NCI-H1092 treated with DMSO at 0.1 percent for 48 hours (cell line): ENCODE data around the gene DUSP22.

ENCODE experiments used
- DNase-seq: peaks from one replicate; lab custom pipeline; 2025; lab: John Stamatoyannopoulos, UW

The DUSP22 gene

DNA sequence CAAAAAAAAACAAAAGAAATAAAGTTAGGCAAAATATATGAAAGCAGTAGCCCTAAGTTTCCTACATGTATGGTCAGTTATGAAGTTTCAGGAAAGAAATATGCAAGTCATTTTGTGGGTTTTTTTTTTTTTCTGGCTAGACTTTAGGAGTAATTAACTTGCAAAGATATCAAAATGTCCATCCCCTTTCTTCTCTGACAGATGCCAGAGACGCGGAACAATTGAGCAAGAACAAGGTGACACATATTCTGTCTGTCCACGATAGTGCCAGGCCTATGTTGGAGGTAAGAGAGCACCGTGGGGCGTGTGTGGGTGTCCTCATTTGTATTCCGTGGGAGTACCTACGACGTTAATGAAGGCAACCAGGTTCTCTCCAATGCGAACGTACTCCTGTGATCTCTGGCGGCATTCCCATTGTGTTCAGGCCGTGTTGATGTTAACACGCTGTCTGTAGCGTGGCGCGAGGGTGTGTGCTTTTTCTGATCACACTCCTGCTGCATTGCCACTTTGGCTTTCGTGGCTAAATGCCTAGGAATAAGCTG is 19.5 kb downstream of the DUSP22 start:
- DNase-seq = no peak

DNA sequence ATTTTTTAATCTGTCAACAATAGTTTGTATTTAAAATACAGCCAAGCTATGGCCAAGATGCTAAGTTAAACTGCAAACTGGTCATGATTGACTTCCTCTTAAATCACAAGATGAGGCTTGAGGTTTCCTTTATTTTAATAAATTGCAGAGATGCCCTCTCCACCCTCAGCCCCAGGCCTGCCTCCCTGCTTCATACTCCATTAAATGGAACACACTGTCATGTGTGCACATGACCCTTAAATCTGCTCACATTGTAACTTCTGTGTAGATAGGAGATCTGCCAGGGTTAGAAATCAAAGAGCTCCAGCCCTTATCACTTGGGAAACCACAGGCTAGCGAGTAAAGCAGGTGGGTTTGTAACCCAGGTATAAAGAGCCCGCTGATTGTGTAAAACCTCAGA is 20.8 kb downstream of the DUSP22 start:
- DNase-seq = no peak

DNA sequence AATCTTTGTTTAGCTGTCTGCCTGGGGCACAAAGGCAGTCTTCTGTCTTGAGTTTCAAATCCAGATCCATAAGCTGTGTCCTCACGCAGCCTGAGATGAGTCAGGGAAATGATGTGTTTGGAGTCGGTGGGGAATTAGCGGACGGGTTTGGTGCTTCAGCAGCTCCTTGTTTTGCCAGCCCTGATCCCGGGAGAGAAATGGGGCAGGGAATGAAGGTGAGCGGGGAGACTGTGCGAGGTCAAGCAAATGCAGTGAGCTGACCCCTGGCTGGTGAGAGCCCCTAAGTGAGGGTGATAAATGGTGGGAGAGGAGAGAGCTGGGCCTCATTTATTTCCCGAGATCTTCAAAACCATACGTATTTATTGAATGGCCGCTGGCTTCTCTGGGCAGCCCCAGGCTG is 21.6 kb downstream of the DUSP22 start:
- DNase-seq = no peak

DNA sequence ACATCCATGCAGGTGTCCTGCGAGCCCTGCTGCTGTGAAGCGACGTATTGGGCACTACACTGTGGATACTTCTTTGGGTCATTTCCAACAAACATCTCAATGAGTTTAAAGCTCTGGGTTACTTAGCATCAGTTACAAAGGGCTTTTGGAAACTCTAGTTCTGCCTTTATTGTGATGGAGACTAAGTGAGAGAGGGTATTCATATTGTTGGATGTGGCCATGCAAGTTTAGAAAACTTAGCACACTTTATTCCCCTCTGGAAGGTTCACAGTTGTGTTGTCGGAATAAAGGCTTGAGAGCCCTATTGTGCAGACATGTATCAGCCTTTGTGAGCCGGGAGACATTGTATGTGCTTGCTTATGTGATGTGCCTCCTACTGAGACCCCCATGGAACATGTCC is 22.1 kb downstream of the DUSP22 start:
- DNase-seq = no peak

DNA sequence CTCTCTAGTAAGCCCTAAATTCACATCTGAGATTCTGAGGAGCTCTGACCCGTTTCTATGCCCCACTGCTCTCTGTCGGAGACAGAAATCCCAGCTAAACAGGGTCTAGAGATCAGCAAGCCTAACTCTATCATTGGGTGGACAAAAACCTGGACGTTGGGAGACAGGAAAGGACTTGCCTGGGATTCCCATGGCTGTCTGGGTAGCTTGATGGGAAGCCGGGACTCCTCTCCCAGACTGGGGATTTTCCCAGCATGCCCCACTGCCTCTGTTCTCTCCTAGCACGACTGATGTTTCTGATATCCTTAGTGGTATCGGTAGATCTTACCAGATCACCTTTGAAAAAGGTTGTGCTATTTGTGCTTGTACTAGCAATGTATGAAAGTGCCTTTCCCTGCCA is 22.9 kb downstream of the DUSP22 start:
- no peak for DNase-seq

DNA sequence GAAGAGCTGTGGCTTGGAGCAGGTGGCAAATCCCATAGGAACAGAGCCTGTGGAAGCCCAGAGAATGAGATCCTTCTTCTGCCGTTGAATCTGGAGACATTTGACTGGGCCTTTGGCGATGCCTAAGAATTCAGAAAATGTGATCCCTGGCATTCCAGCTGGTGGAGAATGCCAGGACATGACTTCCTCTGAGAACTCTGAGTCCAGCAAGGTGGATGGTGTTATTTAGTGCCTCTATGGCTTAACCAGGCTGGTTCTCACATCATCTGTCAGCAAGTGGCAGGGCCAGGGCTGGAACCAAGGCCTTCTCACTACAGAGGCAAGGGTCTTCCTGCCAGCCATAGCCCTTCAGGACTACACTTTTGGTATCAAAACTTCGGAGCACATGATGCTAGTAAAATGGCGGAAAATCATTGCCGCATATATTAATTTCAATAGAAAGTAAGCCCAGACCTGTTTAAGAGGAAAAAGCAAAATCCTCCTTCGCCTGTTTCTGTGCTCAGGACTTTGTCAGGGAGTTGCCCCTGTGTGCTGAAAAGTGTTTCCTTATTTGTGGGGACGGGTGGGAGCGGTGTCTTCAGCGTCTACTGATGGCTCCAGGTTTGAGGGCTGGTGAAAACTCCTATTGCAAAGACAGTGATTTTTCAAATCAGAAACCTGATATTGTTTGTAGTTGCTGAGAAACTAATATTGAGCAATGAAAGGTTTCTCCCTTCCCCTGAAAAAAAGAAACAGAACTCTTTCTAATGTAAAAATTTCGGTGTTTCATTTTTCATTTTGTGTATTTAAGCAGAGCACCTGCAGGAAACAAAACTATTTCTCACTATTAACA is 23.9 kb downstream of the DUSP22 start:
- no peak for DNase-seq

DNA sequence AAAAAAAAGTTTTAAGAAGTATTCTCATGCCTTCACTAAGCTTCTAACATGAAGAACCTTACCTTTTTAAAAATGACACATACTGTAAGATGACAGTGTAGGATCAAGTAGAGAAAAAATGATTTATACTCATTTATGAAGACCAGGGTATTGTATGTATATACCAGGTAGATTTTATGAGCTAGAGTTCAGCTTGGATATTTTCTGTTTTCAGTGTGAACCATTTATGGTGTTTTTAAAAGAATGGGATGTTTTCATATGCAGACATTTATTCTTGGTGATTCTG is 24.4 kb downstream of the DUSP22 start:
- DNase-seq = no peak

DNA sequence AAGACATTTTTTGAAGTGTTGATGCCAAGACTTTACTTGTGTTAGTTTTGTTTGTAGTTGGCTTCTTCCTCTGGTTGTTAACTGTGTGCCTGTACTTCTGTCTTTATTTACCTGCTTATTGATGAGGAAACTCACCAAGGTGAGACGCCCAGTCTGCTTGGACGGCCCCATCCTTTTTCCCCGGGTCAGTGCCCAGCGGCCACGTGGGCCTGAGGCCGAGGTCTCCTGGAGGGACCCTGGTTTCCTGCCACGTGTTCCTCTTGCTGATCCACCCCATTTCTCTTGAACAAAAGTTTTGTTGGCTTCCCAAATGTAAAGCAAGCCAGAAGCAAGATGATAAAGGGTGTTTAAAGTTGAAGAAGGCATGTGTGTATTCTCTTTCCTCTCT is 24.8 kb downstream of the DUSP22 start:
- no peak for DNase-seq

DNA sequence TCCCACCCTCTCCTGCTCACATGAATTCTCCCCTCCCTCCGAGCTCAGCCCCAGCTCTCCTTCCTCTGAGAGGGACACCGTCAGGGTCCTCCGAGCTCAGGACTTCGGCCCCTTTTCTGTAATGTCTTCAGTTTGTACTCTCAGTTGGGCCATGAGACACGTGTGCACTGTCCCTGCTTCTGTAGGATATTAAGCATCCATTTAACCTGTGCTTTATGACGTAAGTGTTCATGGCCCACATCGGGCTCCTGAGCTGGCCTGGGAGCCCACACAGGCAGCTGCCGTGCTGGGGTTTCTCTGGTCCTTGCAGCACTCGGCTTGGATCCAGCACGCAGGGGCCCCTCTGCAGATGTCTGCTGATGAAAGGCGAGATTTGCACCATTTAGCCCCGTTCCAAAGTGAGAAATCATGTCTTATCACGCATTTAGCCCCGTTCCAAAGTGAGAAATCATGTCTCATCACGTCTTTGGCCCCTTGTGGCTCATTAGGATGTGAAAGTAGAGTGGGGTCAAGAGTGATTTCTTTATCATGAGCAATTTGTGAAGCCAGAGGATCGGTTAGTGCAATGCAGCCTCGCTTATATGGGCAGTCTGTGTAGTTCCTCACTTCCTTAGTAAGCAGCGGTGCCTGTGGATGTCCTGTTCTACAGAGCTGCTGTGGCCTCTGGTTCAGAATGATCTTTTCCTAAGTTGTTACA is 25.3 kb downstream of the DUSP22 start:
- DNase-seq = no peak

DNA sequence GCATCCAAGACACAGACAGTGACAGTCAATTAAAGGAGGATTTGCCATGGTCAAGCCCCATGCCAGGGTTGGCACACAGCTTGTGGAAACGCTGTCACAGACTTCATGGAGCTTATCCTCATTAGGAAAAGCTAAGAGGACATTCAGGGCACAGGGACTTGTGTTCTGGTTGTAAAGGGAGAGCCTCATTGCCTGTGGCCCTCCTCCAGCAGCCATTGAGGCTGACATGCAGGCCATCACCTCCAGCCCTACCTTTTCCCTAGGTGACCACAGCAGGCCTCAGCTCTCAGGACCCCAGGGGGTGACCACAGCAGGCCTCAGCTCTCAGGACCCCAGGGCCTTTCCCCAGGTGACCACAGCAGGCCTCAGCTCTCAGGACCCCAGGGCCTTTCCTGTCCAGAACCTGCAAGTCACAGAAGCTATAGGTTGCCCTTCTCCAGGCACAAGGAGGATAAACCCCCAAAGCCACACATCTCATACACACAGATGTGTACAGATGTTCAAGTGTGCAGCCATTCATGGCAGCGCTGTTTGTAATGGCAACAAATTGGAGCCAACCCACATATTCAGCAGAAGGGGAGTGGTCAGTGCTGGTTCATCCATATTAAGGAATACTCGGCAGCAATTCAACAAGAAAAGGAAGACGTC is 26.1 kb downstream of the DUSP22 start:
- DNase-seq = no peak

DNA sequence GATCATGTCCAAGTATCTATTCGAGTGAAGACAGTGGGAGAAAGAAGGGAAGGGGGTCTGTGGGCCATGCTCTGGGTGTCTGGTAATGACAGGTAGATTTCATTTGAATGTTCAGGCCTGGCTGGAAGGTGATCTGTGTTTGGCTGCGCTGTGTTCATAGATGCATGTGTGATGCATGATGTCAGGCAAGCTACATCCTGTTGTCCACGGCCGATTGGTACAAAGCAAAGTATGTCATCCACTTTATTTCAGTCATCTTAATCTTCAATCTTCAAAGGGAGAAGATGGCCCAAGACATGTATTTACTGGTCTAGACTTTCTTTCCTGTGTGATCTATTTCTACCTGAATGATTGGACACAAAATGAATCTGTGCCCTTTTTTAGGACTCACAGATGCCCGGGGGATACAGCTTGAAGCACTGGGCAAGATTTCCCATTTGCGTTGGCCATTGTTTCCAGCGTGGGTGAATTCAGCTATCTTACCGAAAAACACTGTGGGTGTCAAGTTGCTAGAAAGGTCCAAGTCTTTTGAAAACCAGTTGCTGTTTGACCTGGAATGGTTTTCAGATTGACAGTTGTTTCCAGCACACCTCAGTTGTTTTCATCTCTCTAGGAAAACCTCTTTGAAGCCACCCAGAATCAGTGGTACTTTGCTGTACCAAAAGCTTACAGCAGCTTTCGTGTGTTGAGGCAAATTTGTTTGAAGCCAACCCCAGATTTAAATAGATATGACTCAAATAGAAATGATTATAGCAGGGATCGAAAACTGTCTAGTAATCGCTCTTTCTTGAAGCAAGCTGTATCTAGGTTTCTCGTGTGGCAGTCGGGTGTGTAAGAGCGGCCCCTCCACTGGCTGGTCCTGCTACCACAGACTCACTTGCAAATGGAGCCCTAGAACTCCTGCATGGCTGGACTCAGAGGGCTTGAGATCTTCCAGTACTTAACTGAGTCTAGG is 27.2 kb downstream of the DUSP22 start:
- DNase-seq = no peak

DNA sequence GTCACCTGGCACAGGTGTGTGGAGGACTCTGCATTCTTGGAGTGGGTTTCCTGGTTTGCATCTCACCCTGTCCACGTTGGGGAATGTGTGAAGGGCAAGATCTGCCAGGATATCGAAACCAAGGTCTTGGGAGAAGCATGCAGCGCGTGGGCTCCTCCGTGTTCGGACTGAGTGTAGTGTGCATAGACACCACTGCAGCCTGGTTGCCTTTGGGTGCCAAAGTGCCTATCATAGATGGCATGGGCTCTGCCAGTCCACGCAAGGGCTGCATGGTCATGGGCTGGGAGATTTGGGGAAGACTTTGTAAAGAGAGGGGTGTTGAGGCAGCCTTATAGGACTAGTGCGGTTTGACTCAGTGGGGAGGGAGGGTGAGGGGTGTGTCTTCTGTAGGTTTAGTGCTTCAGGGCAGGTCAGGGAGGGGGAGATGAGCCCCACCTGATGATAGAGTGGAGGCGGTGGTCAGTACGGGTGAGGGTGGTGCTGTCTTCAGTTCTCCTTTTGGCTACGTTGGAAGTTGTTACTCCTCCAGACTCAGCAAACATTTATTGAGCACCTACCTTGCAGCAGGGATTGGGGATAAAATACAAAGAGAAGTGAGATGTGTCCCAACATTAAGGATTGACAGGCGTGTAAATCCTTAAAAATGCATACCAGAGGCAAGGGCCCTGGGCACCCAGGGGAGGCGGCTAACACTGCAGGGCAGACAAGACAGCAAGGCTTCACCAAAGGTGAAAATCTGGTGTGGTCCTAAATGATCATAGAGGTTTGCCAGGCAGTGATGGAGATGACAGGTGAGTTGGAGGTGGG is 28.3 kb downstream of the DUSP22 start:
- no peak for DNase-seq

DNA sequence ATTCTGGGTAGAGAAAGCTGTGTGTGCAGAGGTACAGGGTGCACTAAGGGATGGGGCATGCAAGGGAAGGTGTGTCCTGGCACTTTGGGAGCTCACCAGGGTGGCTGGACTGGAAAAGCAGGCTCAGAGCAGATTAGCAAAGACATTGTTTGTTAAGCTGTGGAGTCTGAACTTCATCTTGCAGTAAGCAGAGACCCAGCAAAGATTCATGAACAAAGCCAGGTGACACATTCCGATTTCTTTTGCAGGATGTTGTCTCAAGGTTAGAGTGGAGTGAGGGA is 28.8 kb downstream of the DUSP22 start:
- no peak for DNase-seq

DNA sequence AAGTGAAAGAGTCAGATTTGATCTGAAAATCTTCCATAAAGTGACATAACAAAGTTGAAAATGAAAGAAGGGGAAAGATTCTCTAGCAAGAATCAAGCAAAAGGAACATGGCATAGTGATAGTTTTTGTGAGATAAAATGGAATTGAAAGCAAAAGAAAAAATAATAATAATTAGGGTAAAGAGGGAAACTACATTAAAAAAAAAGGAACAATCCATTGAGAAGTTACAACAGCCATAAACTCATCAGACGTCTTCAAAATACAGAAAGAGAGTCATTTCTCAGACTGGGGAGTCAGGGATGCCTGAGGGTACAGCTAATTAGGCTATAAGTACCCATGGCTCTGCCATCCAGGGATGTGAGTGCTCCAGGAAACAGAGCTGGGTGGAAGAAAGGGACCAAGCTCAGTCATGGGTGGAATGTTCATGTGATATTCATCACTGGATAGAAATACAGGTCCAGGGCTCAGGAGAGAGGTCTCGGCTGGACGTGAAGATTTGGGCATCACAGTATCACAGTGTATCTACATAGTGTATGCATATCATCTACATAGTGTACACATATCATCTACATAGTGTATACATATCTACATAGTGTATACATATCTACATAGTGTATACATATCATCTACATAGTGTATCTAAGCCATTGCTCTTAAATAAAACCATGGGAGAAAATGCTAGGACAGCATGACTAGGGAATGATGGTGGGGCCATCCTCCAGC is 29.4 kb downstream of the DUSP22 start:
- DNase-seq = no peak

DNA sequence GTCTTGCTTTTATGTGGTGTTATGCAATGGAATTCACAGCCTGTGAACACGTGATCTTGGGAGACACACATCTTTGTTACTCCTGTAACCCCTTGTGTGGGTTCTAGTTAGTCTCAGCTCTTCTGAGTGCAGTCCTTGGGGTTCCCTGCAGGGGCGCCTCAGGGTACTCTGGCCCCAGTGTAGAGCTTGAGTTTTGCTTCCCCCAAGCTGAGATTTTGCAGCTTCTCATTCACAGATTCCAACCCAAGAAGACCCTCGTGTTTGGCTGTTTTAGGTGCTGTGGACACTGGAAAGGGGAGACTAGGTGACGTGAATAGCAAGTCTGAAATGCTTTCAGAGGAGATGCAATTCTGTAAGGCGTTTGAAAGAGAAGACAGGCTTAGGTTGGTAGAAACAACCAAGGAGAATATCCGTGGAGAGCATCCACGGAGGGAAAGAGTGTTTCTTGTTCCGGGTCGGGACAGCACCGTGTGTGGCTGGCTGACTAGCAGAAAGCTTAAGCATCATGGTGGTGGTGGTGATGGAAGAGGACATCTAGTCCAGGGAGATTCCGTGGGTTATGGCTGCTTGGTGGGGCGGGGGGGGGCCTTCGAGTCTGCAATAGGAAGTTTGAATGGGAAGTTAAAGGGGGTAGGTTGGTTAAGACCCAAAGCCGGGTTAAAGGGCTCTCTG is 30.1 kb downstream of the DUSP22 start:
- DNase-seq = no peak

DNA sequence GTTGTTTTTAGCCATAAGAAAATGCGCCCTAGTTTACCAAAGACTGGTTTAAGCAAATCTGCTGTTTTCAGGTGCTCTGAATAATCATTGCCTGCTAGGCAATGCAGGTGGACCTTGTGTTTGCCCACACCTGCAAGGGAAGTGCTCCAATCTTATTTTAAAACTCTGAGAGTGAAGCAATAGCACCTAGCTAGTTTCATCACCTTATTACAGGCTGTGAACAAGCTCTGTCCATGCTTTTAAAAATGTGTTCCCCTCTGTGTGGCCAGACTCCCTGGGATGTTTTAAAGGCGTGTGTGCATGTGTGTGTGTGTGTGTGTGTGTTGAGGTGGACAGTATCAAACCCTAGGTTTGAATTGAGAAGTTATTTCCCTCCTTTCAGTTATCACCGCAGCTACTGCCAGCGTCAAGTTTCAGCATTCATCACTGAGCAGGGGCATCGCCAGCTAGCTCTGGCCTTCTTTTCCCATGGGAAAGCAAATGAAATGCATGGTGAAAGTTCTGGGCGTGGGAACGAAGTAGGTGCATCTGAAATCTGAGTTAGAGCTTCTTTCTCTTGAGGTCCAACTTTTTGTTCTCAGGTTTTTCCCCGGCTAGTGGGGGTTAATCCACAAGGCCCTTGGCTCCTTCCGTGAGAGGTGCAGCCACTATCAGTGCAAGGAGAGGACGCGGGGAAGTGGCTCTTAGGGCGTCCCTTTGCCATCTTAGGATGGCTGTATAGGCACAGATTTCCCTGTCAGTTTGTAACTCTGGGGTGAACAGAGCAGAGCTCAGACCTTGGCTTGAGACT is 30.8 kb downstream of the DUSP22 start:
- DNase-seq = no peak

DNA sequence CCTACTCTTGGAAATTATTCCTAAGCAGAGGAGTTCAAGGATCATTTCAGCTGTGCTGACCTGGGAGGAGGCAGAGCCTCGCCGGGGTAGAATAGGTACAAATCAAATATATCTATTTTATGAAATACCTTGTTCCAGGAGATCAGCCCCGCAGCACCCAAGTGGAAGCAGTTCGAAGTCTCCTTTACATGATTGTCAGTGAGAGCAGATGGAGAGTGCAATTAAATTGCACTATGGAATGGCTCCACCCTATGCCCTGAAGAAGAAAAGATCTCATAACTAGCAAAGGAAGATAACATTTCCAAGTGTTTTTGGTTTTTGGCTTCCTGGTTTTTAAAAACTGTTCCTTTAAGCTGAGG is 31.4 kb downstream of the DUSP22 start:
- DNase-seq = no peak

DNA sequence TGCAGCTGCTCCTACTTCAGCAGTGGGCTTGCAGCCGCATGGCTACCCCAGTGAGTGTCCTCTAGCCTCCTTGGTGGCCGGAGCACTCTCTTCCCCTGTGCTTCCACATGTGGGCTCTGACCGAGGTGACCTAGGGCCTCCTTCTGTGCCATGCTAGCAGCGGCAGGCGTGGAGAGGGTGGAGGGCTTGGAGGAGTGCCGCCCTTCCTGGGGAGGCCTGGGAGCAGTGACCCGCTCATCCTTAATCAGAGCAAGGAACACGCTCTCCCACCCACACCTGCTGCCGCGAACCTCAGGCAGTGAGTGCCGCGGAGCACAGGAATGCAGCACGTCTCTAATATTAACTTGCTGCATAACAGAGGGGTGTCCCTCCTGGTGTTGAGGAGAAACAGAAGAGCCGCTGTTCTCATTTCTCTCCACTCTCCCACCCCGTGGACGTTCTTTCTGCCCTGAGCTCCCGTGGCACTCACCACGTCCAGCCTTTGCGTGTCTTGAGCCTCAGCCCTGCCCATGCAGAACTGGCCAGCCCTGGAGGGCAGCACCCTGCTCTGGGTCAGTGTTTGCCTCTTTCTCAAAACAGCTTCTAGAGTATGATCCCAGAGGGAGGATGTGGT is 31.9 kb downstream of the DUSP22 start:
- DNase-seq = no peak

DNA sequence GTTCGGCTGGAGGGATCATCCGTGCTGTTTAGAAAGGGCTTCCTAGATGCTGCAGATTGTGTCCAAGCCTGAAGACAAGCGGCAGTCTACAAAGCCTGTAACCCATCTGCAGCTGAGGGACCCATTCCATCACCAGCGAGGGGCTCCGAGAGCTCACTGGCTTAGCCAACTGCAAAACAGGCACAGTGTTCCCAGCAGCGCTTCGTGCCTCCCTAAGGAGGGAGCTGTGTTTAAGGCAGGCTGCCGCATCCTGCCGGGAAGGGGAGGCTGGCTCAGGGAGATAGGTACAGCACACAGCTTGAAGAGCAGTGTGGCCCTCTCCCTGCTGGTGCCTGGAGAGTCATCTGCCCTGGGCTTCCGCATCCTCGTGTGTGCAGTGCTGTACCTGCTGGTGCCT is 32.4 kb downstream of the DUSP22 start:
- DNase-seq = no peak
